K562 (cell line): Measurements from ENCODE around the gene BTBD17.

Source experiments
- CREB1 ChIP-seq, 2 experiments: sonication (generic) in 1 of 2; formaldehyde crosslinking in 1 of 2; IDR thresholded peaks; 2 replicates each; pipeline versions ENCODE4 v1.6.1 to v1.8.0; 2012 to 2022; ENCODE audit warnings: inconsistent platforms in 1 of 2, mild to moderate bottlenecking in 1 of 2, missing genetic modification reagents in 1 of 2, moderate library complexity in 1 of 2
- CTCF ChIP-seq, 3 experiments: IDR thresholded peaks in 2 of 3; conservative IDR thresholded peaks in 1 of 3; 2 replicates each; pipeline ENCODE4 v1.5.1; 2011 to 2012; ENCODE audit warnings: low read length in 3 of 3, mild to moderate bottlenecking in 3 of 3, control low read depth in 2 of 3, improper control_type of control experiment in 1 of 3, inconsistent platforms in 1 of 3, low read depth in 1 of 3, mixed read lengths in 1 of 3, moderate library complexity in 1 of 3; ENCODE audit not compliant: insufficient read depth in 2 of 3
- EP300 ChIP-seq: IDR thresholded peaks from 2 replicates; pipeline ENCODE4 v1.6.1; 2012; ENCODE audit warnings: low read length, improper control_type of control experiment
- EZH2 ChIP-seq: IDR thresholded peaks from 2 replicates; pipeline ENCODE4 v1.6.1; 2012; ENCODE audit warnings: low read depth, mild to moderate bottlenecking, inconsistent platforms, low read length, borderline replicate concordance
- FOXA3 ChIP-seq, 2 experiments: fragments of 450-650 bp in 1 of 2; sonication (generic) in 1 of 2; formaldehyde crosslinking; IDR thresholded peaks in 1 of 2; conservative IDR thresholded peaks in 1 of 2; 2 replicates each; pipeline versions ENCODE4 v1.4.0 to v1.8.0; 2020 to 2022; ENCODE audit warnings: mild to moderate bottlenecking in 2 of 2, missing genetic modification reagents in 1 of 2
- GTF2F1 ChIP-seq: IDR thresholded peaks from 2 replicates; pipeline ENCODE4 v1.6.1; 2011; ENCODE audit warnings: low read depth, low read length, improper control_type of control experiment
- HNRNPH1 ChIP-seq: fragments of 200-400 bp; formaldehyde crosslinking; optimal IDR thresholded peaks from 2 replicates; pipeline ENCODE3; 2017; ENCODE audit warnings: low read depth, mild to moderate bottlenecking, low read length, moderate library complexity
- MAFK ChIP-seq: IDR thresholded peaks from 2 replicates; pipeline ENCODE4 v1.6.1; 2011; ENCODE audit warnings: low read length, improper control_type of control experiment
- NEUROD1 ChIP-seq: fragments of 150-350 bp; IDR thresholded peaks from 2 replicates; pipeline ENCODE4 v1.6.1; 2014; ENCODE audit warnings: borderline replicate concordance, low read length, low read depth; ENCODE audit not compliant: partially characterized antibody
- RB1 ChIP-seq: fragments of 450-650 bp; IDR thresholded peaks from 2 replicates; pipeline ENCODE4 v1.6.1; 2017; ENCODE audit warnings: low read depth, mild to moderate bottlenecking
- SFPQ ChIP-seq: fragments of 200-400 bp; formaldehyde crosslinking; IDR thresholded peaks from 2 replicates; pipeline ENCODE4 v1.6.1; 2017; ENCODE audit warnings: mild to moderate bottlenecking, low read depth, low read length, moderate library complexity
- ZKSCAN8 ChIP-seq: fragments of 200-800 bp; sonication (Bioruptor generic); IDR thresholded peaks from 2 replicates; pipeline ENCODE4 v1.6.1; 2016; ENCODE audit warnings: missing genetic modification characterization, missing compliant biosample characterization
- ZZZ3 ChIP-seq: fragments of 450-650 bp; IDR thresholded peaks from 2 replicates; pipeline ENCODE4 v1.6.1; 2016; ENCODE audit warnings: antibody characterized with exemption, mild to moderate bottlenecking, moderate library complexity
- TF ChIP-seq, protein P1 (sequence below): fragments of 450-650 bp; IDR thresholded peaks from 2 replicates; pipeline ENCODE4 v1.7.1; 2018; ENCODE audit warnings: mild to moderate bottlenecking, low read depth; ENCODE audit not compliant: partially characterized antibody

DNA sequence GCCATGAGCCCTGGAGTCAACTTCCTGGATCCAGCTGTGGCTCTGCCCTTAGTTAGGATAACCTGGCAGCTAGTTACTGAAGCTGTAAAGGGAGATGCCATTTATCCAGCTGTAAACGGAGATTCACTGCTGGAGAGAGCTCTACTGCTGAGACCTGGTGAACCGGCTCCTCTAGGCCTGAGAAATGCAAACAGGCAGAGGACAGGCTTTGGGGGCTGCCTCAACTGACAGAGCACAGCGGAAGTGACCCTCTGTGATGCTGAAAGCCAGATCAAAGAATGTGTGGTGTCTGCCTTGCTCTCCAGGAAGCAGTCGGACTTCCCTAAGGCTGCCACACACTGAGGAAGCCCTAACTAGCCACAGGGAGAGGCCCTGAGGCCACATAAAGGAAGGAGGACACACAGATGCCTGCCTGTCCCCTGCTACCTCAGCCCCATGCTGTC is 48.4 kb upstream of the BTBD17 start:
- TF ChIP-seq CTCF (IDR thresholded peaks at IDR 0.05 in 2 of 3, conservative IDR thresholded peaks at IDR 0.05 in 1 of 3; ENCODE audit: insufficient read depth in 2 of 3, low read depth in 1 of 3, low read length in 3 of 3) (no peak), GTF2F1 (no peak), ZKSCAN8 (no peak), CREB1 (IDR thresholded peaks at IDR 0.05) (no peak), CREB1 (CRISPR knock-in tag; IDR thresholded peaks at IDR 0.05) (no peak), SFPQ (no peak), RB1 (no peak), EZH2 (no peak), HNRNPH1 (no peak), ZZZ3 (no peak), FOXA3 (CRISPR knock-in tag; conservative IDR thresholded peaks at IDR 0.05 in 1 of 2, IDR thresholded peaks at IDR 0.05 in 1 of 2) (no peak), MAFK (no peak), NEUROD1 (no peak), EP300 (no peak)
- TF ChIP-seq, protein P1, sequence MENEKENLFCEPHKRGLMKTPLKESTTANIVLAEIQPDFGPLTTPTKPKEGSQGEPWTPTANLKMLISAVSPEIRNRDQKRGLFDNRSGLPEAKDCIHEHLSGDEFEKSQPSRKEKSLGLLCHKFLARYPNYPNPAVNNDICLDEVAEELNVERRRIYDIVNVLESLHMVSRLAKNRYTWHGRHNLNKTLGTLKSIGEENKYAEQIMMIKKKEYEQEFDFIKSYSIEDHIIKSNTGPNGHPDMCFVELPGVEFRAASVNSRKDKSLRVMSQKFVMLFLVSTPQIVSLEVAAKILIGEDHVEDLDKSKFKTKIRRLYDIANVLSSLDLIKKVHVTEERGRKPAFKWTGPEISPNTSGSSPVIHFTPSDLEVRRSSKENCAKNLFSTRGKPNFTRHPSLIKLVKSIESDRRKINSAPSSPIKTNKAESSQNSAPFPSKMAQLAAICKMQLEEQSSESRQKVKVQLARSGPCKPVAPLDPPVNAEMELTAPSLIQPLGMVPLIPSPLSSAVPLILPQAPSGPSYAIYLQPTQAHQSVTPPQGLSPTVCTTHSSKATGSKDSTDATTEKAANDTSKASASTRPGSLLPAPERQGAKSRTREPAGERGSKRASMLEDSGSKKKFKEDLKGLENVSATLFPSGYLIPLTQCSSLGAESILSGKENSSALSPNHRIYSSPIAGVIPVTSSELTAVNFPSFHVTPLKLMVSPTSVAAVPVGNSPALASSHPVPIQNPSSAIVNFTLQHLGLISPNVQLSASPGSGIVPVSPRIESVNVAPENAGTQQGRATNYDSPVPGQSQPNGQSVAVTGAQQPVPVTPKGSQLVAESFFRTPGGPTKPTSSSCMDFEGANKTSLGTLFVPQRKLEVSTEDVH = no peak
